Keratinocyte (primary cell): ENCODE data around the gene HCRTR1.

ENCODE experiments used
- EZH2 ChIP-seq: IDR thresholded peaks from one replicate; pipeline ENCODE4 v1.6.1; 2012; ENCODE audit warnings: inconsistent platforms, mild to moderate bottlenecking, low read length, moderate library complexity
- TF ChIP-seq, protein P1 (sequence below), 3 experiments: IDR thresholded peaks in 1 of 3; conservative IDR thresholded peaks in 1 of 3; optimal IDR thresholded peaks in 1 of 3; 2 replicates in 2 of 3; 3 replicates in 1 of 3; pipeline versions ENCODE3 to v1.5.1; 2011; ENCODE audit warnings: low read length in 3 of 3, mild to moderate bottlenecking in 3 of 3, moderate library complexity in 2 of 3, control low read depth in 1 of 3, inconsistent platforms in 1 of 3; ENCODE audit not compliant: insufficient read depth in 2 of 3; ENCODE audit errors: extremely low read depth in 1 of 3

DNA sequence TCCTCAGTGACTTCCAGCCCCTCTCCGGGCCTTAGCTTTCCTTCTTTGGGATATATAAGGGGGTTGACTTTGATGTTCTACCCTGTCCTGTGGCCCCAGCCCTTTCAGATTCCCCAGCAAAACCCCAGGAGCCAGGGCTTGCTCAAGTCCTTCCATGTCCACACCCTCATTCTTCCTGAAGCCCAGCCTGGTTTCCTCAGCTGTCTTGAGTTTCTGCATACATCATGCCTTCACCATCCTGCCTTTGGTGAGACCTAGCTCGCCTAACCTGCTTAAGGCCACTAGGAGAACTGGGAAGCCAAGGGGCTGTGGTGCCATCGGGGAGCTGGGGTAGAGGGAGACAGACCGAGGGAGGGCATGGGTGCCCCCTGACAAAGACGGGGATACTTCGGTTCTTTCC is 44.4 kb downstream of the HCRTR1 start:
- TF ChIP-seq, protein P1, sequence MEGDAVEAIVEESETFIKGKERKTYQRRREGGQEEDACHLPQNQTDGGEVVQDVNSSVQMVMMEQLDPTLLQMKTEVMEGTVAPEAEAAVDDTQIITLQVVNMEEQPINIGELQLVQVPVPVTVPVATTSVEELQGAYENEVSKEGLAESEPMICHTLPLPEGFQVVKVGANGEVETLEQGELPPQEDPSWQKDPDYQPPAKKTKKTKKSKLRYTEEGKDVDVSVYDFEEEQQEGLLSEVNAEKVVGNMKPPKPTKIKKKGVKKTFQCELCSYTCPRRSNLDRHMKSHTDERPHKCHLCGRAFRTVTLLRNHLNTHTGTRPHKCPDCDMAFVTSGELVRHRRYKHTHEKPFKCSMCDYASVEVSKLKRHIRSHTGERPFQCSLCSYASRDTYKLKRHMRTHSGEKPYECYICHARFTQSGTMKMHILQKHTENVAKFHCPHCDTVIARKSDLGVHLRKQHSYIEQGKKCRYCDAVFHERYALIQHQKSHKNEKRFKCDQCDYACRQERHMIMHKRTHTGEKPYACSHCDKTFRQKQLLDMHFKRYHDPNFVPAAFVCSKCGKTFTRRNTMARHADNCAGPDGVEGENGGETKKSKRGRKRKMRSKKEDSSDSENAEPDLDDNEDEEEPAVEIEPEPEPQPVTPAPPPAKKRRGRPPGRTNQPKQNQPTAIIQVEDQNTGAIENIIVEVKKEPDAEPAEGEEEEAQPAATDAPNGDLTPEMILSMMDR (optimal IDR thresholded peaks at IDR 0.05 in 1 of 3, IDR thresholded peaks at IDR 0.05 in 1 of 3, conservative IDR thresholded peaks at IDR 0.05 in 1 of 3; ENCODE audit: extremely low read depth in 1 of 3, insufficient read depth in 2 of 3, low read length in 3 of 3): no peak
- no peak for TF ChIP-seq EZH2
